Activated CD4-positive, alpha-beta T cell treated with anti-CD3 and anti-CD28 coated beads, Interleukin-2, Interleukin-4, amounts not matched to agents 100 ng/mL and 50 ng/mL, durations not matched to agents 16 hours and 8 hours (primary cell): ENCODE data around the gene FSTL1.

Experiments
- DNase-seq: peaks from one replicate; pipeline ENCODE4 v3.0.0-alpha.2; 2020; ENCODE audit warnings: low spot score

FSTL1 gene

DNA sequence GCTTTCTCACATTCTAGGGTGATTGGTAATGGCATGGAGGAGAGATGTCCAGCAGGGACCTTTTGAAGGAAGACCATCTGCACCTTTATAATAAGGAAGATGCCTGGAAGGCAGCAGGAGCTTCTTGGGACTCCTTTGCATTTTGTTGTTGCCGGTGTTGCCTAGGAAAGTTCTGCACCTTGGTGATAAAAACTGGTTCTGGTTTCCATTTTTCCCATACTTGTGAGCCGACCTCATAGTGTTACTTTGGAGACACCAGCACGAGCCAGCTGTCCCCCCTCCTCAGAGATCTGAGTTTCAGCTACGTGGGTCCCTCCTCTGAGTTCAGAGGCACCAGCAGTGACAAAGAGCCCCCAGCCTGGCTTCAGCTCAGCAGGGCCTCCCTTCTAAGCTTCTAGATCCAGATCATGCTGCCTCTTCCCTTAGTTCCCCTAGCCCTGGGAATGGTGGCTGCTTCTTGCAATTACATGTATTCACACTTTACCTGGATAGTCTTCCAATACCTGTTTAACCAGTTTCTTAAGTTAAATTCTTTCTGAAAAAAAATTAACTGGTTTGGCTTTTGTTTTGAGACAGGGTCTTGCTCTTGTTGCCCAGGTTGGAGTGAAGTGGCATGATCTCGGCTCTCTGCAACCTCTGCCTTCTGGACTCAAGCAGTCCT, 18.0 kb upstream of the FSTL1 start:
- DNase-seq, result no peak

DNA sequence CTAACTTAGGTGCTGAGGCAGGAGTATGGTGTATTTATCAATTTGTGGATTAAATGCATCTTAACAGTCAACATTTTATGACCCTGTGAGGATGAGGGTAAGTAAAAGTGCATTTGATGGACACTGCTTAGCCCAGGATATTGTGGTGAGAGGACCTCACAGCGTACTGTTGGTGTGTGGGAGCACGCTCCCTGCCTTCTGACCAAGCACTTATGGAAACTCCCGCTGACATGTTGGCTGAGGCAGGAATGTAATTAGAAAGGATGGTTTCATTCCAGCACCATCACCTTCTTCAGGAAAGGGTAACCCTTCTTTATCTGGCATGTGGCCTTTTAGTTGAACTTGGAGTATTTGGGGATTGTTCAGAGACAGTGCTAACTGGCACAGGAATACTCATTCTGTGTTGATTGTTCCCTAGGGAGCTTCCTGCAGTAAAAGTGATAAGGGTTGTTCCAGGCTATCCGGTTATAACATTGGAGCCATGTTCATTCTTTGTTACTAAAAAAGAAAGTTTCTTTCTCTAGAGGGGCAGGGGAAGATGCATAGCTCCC, 11.7 kb upstream of the FSTL1 start:
- DNase-seq, result no peak

DNA sequence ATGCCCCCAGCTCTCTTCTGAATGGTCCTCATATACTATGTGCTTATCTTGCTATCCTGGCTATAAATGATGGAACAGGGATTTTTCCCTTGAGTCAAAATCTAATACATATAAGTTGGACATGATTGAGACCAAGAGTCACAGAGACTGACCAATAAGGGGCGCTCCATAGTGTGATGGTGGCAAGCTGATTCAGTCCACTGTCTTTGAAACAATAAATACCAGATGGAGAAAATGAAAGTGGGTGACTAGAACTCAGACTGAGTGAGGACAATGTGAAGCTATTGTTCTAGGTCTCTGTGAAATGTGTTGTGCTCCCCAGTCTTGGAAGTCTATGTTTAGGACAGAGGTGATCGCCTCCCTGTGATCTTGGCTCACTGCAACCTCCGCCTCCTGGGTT, 10.6 kb upstream of the FSTL1 start:
- no peak for DNase-seq

DNA sequence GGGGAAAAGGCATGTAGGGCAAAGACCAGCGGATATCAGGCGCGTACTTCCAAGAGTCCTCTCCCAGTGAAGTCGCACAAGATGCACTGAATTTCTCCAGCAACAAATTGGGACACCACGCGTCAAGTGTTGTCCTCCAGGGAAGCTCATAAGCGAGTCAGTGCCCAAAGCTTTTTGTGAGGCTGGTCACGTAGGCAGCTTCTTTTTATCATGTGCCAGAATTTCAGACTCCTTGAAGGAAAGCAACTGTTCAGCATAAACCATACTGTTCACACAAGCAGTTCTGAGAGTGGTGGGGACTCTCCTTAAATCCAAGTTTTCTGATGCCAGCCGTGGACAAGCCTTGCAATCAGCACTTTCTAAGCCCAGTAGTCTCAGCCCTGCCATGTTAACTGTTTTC, 10.1 kb upstream of the FSTL1 start:
- no peak for DNase-seq

DNA sequence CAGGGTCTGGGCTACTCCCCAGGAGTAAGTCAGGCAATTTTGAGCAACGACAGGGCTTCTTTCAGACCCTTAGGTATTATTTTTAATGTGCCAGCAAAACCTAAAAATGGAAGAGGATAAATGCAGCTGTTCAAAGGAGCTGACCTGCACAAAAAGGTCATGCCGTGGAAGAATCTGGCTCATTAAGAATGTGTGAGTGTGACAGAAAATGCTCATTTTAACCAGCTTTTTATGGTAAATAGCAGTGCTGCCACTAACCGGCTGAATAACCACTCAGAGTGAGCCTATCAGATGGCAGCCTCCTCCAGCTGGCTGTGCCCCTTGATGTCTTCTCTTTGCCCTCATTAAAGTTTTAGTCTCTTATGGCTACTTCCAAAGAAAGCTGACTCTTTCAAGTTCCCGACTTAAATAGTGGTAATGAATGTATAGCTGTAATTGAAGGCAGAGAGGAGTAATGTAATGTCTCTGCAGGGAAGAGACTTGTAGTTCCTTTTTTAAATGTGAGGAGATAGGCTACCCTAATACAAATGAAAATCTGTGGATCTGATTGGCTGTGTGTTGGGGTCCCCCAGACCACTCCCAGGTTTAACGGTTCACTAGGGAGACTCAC, 9.5 kb upstream of the FSTL1 start:
- no peak for DNase-seq

DNA sequence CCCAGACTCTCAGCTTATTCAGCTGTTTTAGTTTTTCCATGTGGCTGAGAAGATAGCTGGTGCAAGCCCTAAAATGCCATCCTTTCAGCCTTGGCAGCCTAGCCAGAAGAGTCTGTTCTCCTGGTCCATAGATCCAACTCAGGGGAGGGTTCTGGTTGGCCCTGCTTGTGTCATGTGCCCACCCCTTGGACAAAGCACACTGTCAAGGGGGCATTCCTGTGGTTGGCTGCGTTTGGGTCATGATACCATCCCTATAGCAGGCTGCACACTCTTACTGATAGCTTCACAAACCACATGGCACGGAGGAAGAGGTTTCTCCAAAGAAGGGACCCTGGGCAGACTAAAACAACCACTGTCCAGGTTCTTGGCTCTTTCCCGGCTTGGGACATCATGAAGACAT, 8.4 kb upstream of the FSTL1 start:
- DNase-seq, result no peak

DNA sequence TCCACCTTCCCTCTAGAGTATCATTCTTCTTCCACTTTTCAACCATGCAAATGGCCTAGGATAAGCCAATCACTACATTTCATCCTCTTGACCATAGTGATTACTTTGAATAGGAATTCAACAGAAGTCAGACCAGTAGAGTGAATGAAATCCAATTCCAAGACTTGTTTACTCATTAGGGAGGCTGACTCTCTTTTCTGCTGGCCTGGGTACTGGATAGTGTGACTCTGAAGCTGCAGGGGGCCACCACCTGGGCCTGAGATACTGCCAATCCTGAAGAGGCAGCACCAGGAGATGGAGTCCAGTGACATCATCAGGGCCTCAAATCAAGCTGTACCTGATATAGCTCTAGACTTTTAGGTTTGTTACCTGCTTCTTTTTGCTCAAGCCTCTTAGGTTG, 7.0 kb upstream of the FSTL1 start:
- DNase-seq, result no peak

DNA sequence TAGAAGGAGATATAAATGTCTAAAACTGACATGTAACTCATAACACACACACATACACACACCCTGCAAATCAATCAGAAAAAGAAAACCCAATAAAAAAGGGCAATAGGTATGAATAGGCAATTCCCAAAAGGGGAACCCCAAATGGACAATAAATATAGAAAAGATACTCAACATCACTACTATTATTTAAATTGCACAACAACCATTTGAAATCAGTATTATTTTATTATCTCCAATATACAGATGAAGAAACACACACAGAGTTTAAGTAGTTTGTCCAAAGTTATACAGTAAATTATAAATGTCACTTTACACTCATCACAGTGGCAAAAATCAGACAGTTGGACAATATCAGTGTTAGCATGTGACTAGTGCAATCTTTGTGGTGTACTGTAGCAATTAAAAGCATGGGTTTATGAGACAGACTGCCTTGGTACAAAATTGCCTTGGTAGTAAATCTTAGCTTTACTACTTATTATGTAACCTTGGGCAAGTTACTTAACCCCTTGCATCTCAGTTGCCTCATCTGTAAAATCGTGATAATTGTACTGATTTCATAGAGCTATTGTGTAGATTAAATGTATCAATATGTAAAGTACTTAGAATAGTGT, 3.4 kb upstream of the FSTL1 start:
- DNase-seq, result no peak

DNA sequence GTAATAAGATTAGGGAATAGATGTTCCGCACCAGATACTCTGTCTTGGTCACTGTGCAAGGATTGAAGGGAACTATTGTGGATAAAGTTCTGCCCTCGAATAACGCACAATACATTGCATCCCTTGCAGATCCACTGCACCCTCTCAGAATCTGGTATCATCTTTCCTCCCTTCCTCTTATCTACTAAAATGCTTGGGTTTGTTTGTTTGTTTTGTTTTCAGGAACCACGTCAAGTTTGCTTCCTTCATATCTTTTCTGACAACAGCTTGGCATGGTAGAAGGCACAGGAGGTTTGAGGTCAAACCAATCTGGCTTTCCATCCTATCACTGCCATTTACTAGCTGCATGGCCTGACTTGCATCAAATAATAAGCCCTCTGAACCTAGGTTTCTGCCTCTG, 2.0 kb upstream of the FSTL1 start:
- no peak for DNase-seq

DNA sequence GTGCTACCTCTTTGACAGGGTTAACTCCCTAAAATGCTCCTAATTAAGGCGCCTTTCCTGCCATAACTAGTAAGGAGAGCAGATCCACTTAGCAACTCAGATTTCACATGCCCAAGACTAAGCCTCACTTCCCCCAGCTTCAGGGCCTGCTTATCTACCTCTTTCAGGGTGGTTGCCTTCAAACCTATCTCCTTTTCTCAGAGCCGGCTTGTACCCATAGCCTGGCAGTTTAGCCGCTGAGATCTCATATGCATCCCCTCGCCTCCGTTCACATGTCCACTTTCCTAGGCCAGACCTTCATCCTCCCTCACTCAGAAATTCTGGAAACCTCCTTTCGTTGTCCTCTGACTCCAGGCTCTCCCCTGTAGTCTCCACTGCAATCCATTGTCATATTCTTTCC, 1.0 kb upstream of the FSTL1 start:
- no peak for DNase-seq

DNA sequence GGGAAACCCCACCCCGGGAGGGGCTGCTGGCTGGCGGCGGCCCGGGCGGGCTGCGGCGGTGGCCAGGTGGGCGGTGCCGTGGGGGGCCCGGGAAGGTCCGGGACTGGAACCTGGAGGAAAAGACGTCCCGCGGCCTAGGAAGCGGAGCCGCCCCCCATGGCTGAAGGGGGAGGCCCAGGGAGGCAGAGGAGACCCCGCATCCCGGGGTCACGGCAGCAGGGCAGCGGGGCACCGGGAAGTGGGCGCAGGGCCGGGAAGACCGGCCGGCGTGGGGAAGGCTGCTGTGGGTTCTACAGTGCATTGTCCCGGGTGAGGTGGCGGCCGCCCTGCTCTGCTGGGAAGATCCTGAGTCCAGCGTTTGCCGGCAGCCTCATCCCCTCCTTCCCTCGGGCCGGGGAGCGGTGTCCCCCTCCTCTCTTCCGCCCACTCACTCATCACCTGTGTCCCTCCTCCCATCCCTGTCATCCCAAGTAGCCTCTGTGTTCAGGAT, 525 bp upstream of the FSTL1 start:
- no peak for DNase-seq

DNA sequence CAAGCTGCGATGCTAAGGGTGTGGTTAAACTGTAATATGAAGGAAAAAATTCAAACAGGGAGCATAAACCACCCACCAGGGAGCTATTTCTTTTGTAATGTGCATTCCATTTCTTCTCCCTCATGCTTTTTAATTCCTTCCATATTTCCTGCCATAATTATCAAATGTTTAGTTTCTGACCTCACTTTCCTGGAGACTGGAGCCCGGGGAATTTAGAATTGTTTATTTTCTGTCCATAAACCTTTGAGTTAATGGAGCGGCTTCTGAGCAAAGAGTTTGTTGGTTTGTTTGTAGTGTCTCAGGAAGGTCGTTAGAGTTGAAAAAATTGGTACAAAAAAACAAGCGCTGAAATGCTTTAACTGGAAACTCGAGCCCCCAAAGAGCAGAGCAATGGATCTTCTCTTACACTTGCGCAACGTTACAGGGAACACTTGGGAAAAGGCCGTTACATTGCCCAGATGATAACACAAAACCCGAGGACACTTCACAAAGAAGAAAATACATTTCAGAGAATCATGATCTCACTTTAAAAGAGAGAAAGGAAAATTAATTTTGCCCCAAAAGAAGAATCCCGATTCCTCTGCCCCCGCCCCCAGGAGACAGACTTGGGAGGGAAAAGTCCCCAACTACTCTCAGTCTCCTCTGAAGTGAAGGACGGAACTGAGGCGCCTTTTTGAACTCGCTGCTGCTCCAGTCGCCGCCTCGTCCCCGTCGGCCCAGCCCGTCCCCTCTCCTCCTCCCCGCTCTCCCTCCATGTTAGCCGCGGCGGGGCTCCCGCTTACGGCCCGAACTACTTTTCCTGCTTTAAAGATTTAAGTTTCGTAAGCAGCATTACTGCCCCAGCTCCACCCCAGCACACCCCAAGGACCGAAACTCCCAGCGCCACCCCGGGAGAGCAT, 842 bp downstream of the FSTL1 start:
- no peak for DNase-seq

DNA sequence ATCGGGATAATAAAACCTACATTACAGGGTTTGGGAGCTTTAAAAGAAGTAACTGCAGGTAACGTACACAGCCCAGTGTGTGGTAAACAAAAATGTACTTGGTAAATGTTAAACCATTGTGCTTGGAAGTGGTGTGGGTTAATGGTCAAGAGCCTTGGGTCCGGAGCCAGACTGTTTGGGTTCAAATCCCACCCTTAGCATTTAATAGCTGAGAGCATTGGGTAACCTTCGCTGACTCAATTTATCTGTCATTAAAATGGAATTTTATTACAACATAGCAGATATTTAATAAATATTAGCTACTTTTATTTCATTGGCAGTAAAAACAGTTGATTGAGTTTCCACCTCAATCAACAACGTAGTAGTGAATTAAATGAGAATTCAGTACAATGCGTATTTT, 1.5 kb downstream of the FSTL1 start:
- DNase-seq, result no peak

DNA sequence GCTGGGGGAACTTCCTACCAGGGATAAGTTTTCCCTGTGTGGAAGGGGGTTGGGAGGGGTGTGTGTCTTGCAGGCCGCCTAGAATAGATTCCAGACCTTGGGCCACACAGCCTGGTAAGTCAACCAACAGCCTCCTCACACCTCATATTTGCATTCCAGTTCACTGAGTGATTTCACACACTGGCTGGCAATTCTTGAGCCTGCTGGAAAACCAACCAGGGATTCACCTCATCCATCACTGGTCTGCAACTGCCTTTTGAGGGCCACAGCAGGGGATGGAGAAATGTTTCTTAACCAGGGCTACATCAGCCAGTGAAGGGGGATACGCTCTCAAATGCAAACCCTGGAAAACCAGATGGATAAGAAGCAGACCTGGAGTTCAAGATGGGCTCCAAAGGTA, 2.0 kb downstream of the FSTL1 start:
- no peak for DNase-seq

DNA sequence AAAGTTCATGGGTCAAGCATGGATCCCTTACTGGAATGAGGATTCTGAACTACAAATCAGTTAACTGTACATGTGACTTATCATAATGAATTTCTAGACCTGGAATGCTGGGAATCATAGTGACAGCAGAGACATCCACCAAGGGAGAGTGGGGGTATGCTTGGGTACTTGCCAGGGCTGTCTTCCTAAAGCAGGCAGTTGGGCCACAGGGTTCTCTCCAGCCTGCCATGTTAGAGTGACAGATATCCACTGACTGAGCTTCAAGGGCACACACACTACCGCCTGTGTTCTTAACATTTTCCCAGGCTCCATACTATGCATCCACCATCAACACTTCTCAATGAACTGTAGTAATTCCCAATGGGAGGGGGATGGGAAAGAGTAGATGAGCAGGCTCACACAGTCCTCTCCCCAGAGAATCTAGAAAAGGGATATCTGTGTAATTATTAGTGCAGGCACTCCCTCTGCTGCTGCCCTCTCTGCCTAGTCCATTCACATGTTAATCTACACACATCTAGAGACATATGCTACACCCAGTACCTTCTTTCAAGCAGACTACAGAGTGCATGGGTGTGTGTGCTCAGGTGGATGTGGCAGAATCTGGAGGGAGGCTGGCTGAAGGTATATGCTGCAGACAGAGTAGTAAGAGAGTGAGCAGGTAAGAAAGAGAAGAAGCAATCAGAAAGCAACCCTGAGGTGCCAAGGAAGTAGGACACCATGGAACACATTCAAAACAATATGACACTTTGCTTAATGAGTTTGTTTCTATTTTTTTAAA, 3.7 kb downstream of the FSTL1 start:
- no peak for DNase-seq

DNA sequence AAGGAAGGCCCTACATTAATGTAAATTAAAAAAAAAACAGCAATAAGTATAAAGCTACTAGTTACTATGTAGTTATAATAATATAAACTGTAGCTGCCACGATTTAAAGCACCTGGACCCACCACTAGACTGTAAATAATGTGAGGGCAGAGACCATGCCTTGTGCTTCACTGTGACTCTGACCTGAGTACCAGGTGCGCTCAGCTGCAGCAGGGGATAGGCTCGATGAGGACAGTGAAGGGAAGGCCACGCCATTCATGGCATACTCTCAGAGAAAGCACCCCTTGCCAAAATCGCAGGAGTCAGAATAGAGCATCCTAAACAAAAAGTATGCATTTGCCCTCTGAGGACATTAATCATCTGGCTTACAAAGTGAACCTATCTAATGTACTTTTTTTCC, 5.1 kb downstream of the FSTL1 start:
- no peak for DNase-seq

DNA sequence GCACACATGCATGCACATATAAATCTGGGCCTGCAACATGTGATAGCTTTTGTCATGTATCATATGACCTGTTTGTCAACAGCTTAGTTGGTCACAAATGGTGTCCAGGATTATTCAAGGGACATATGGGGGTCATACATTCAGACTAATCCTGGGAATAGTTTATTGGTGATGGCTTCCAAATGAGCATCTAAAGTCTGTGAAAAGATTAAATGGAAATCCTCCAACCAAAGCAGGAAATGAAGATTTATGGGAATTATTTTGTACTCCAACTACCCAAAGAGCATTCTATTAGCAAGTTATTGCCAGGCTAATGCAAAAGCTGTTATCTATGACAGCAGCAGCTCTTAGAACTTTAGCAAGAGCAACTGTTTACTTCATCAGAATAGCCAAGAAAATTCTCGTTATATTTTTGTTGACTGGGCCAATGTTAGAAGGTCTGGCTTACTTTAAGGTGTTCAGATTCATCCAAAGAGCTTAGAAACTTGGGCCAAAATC, 7.1 kb downstream of the FSTL1 start:
- DNase-seq, result no peak

DNA sequence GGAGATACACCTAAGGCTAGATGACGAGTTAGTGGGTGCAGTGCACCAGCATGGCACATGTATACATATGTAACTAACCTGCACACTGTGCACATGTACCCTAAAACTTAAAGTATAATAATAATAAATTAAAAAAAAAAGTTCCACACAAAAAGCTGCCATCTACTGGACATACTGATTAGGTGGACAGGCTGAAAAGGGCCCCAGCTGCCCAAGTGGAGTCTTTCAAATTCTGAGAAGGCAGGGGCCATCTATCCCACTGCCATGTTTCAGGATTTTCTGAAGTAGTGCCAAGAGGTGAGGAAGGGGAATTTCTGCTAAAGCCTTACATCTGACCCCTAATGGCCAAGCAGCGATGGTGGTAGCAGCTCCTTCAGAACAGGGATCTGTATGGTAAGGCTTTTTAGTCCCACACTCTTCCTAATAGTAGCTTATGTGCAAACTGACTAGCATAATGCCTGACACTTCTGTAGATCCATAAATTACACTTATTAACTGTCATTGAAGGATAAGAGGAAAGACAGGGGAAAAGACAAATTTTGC, 7.7 kb downstream of the FSTL1 start:
- DNase-seq, result no peak

DNA sequence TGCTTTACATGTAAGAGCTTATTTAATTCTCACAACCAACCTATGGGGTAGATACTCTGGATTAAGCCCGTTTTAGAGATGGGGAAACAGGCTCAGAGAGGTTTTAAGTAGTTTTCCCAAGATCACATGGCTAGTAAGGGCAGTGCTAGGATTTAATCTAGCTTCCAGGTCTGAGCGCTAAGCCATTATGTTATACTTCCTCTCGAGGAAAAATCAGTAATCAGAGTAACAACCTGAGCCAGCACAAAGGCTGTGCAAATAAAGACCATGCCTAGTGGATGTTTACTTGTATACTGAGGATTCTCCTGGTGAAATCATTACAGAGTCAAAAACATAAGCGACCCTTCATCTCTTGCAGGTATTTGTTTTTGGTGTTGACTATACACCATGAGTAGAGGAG, 9.0 kb downstream of the FSTL1 start:
- no peak for DNase-seq

DNA sequence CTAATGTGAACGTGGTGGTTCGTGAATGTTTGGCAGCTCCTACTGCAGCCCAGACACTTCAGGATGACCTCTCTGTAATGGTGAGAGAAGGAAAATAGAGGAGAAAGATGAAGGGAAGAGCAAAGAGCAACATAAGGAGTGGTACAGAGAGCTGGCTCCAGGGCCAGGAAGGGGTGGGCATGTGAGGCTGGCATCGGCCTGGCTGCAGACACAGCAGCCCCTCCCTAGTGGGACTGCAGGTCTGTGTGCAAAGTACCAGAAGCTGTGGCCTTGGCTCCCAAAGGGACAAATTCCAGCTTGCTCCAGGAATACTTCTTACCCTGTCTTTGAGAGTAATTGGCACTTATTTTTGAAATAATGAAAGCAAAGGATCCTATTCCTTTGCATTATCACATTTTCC, 10.0 kb downstream of the FSTL1 start:
- no peak for DNase-seq
